ENCODE measurements around the gene NTNG1. TPM values are rescaled to one million over a fixed set of nuclear protein-coding genes. Genes with fewer than 3 reads are reported as not detected.

Gene NTNG1
- total and polyA plus RNA-seq, 2 of the 4 experiments (the other 2 are of a cell fraction) = 1.2 to 2.3 TPM

DNA sequence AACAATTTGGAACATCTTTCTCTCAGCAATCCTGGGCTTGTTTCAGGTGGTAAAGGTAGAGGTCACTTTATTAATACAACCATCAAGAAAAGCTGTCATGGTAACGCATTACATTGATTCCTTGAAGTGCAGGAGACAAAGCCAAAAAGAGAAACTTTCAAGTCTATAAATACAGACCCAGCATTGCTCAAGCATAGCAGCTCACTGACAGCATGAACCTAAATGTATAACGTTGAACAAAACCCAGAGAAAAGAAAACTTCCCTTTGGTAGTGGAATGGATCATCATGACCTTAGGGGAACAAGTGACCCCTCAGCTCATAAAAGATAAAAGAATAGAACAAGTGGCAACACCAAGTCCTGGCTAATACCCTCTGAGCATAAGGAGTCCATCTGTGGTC, 332.2 kb downstream of the NTNG1 start:
- H2AK9ac ChIP-seq (replicated peaks; ENCODE audit: low read depth, low read length, poor library complexity) = no peak overlapping the region
- H3K9me3 ChIP-seq (ENCODE audit: control insufficient read depth, insufficient read depth, low read length) = no peaks in the 10 kb centered on the region
- BruUV-seq (replicated peaks) = no TSS peak
- H3K18ac ChIP-seq (ENCODE audit: low read depth, low read length) = no peak overlapping the region
- no peaks in the 10 kb centered on the region for H3K79me1 ChIP-seq (ENCODE audit: low read depth in 1 of 2, low read length in 2 of 2)
- intact Hi-C loops (cut with micrococcal nuclease) = no loop called here
- H3K27ac ChIP-seq (ENCODE audit: insufficient read depth, low read length) = no peak overlapping the region
- WGBS, 2 experiments (ENCODE audit: extremely low coverage in 2 of 2, insufficient read length in 1 of 2) = no CpG with 5 or more reads among the region's 2 CpGs
- H3K4ac ChIP-seq (ENCODE audit: low read depth, low read length) = no peak overlapping the region
- H2BK20ac ChIP-seq (ENCODE audit: low read depth, low read length) = no peak overlapping the region
- no peak overlapping the region for H2BK120ac ChIP-seq (ENCODE audit: low read depth, low read length)
- H3K9me1 ChIP-seq (ENCODE audit: insufficient read depth, low read length) = no peaks in the 10 kb centered on the region
- no peak overlapping the region for H3K9ac ChIP-seq (ENCODE audit: low read depth, low read length)
- no peak overlapping the region for H2BK15ac ChIP-seq (ENCODE audit: low read depth, low read length)
- no peak overlapping the region for H2AK5ac ChIP-seq (ENCODE audit: low read depth, low read length)
- H3K4me1 ChIP-seq (ENCODE audit: control insufficient read depth, insufficient read depth, low read length) = no peaks in the 10 kb centered on the region
- H4K8ac ChIP-seq (ENCODE audit: low read depth in 2 of 2, low read length in 2 of 2) = no peak overlapping the region
- H3K56ac ChIP-seq (ENCODE audit: extremely low read depth, insufficient read depth, low read length) = no peak overlapping the region
- H2BK5ac ChIP-seq (ENCODE audit: low read depth, low read length, poor library complexity, severe bottlenecking) = no peak overlapping the region
- no peak for DNase-seq
- H2AFZ ChIP-seq (replicated peaks; ENCODE audit: low read length, poor library complexity) = no peak overlapping the region
- no peak overlapping the region for H3K4me3 ChIP-seq (ENCODE audit: insufficient read depth, low read depth, low read length)
- H4K91ac ChIP-seq (ENCODE audit: insufficient read depth, low read depth, low read length) = no peak overlapping the region
- in situ Hi-C loops (cut with MboI; ENCODE audit: low sequenced_read_pairs) = no loop called here
- no peak overlapping the region for H3K23ac ChIP-seq (ENCODE audit: low read depth, low read length)
- no peak overlapping the region for H4K5ac ChIP-seq (ENCODE audit: low read depth, low read length)
- no peaks in the 10 kb centered on the region for H3K27me3 ChIP-seq (ENCODE audit: control insufficient read depth, insufficient read depth, low read length)
- H4K20me1 ChIP-seq (ENCODE audit: insufficient read depth, low read length) = no peaks in the 10 kb centered on the region
- ATAC-seq (ENCODE audit: low read depth) = no peak
- TF ChIP-seq SMC3 (IDR thresholded peaks at IDR 0.05; ENCODE audit: low read depth, low read length) = no peak
- TF ChIP-seq MXI1 (IDR thresholded peaks at IDR 0.05; ENCODE audit: borderline replicate concordance, low read depth, low read length) = no peak
- no peak for TF ChIP-seq NFE2L2 (IDR thresholded peaks at IDR 0.05; ENCODE audit: low read depth, low read length)
- no peak for TF ChIP-seq USF2 (IDR thresholded peaks at IDR 0.05; ENCODE audit: low read depth, low read length)
- no peak for TF ChIP-seq FOS (IDR thresholded peaks at IDR 0.05; ENCODE audit: low read depth, low read length)
- no peak for TF ChIP-seq CHD1 (IDR thresholded peaks at IDR 0.05; ENCODE audit: low read depth, low read length)
- no peak for TF ChIP-seq RAD21 (IDR thresholded peaks at IDR 0.05; ENCODE audit: low read length)
- TF ChIP-seq RCOR1 (IDR thresholded peaks at IDR 0.05; ENCODE audit: insufficient replicate concordance, low read length) = no peak
- TF ChIP-seq BHLHE40 (IDR thresholded peaks at IDR 0.05; ENCODE audit: low read depth, low read length) = no peak
- no peak for TF ChIP-seq MAZ (IDR thresholded peaks at IDR 0.05; ENCODE audit: borderline replicate concordance, low read depth, low read length)
- TF ChIP-seq, protein P1, sequence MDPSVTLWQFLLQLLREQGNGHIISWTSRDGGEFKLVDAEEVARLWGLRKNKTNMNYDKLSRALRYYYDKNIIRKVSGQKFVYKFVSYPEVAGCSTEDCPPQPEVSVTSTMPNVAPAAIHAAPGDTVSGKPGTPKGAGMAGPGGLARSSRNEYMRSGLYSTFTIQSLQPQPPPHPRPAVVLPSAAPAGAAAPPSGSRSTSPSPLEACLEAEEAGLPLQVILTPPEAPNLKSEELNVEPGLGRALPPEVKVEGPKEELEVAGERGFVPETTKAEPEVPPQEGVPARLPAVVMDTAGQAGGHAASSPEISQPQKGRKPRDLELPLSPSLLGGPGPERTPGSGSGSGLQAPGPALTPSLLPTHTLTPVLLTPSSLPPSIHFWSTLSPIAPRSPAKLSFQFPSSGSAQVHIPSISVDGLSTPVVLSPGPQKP (IDR thresholded peaks at IDR 0.05; ENCODE audit: borderline replicate concordance, low read depth, low read length) = no peak
- no peak for TF ChIP-seq MAFK (IDR thresholded peaks at IDR 0.05; ENCODE audit: low read depth, low read length)
- dilution Hi-C loops (cut with HindIII; ENCODE audit: low sequenced_read_pairs, unreplicated experiment) = no loop called here
- H3K14ac ChIP-seq (replicated peaks; ENCODE audit: low read depth, low read length) = no peak overlapping the region
- no peak overlapping the region for H3K4me2 ChIP-seq (ENCODE audit: low read depth, low read length)
- H3K36me3 ChIP-seq (ENCODE audit: control insufficient read depth, insufficient read depth, low read length) = no peaks in the 10 kb centered on the region
- CTCF ChIA-PET = no interaction called here
- POLR2A ChIA-PET (ENCODE audit: unreplicated experiment) = no interaction called here

Data from IMR-90 (cell line).